Astrocyte (in vitro differentiated cells and primary cell): Measurements from ENCODE around the gene SPNS3.

Source experiments
- CTCF ChIP-seq: IDR thresholded peaks from 2 replicates; pipeline ENCODE4 v1.5.1; 2011; ENCODE audit warnings: low read depth, mild to moderate bottlenecking, inconsistent platforms, low read length, moderate library complexity; ENCODE audit not compliant: insufficient read depth
- EZH2 ChIP-seq: IDR thresholded peaks from 2 replicates; pipeline ENCODE4 v1.6.1; 2012; ENCODE audit warnings: mild to moderate bottlenecking, low read length, inconsistent platforms; ENCODE audit not compliant: insufficient read depth

- TF ChIP-seq CTCF (no peak), EZH2 (no peak)
Observed at GRCh38 chr17:4527566-4528125, 93.9 kb downstream of the SPNS3 start.
